SU-DHL-6 (cell line): ENCODE measurements around the gene IKBKG.

Experiments
- CTCF ChIP-seq: fragments of 200-600 bp; sonication (generic); IDR thresholded peaks from one replicate; pipeline ENCODE4 v1.5.1; 2017; ENCODE audit warnings: antibody characterized with exemption, mild to moderate bottlenecking, low read length, moderate library complexity; ENCODE audit not compliant: insufficient read depth, poor library complexity, severe bottlenecking
- EZH2phosphoT487 ChIP-seq: fragments of 200-600 bp; sonication (generic), shearing (Covaris generic); conservative IDR thresholded peaks from 2 replicates; pipeline ENCODE4 v1.6.1; 2018; ENCODE audit warnings: mild to moderate bottlenecking, antibody characterized with exemption, low read length, moderate library complexity, mixed read lengths

GRCh38 chrX:154502098-154502497, 45.3 kb upstream of the IKBKG start:
- TF ChIP-seq CTCF (no peak), EZH2phosphoT487 (no peak)
